ENCODE data around the gene TRAPPC5. TPM values are rescaled to one million over a fixed set of nuclear protein-coding genes. Genes with fewer than 3 reads are reported as not detected.

The TRAPPC5 gene
- total RNA-seq, 1 experiment from 2014 or later, result 101 TPM

DNA sequence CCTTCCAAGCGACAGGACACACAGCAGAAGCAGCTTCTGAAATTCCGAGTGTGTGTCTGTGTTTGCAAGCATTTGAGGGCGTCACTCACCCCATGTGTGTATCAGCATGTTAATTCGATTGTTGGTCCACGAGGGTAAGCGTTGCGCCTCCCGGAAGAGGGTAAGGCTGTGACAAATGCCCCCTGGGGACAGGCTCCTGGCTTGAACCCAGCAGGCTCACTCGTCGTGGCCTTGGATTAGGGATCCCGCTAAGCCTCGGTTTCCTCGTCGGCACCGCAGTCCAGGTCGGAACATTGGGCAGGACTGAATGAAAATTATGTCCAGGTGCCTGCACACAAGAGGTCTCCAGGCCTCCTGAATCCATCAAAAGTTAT is 44.3 kb upstream of the TRAPPC5 start:
- peaks cover 0 to 4% of the 10 kb centered on the region in 2 experiments; a peak in 1 of 4 replicates for H3K9me3 ChIP-seq (ENCODE audit: control insufficient read depth in 1 of 2, insufficient read depth in 1 of 2, low read depth in 1 of 2, low read length in 2 of 2)
- no peak overlapping the region for H2AFZ ChIP-seq (ENCODE audit: low read depth, low read length, poor library complexity, severe bottlenecking)
- CTCF ChIA-PET, result interaction anchor here (1.3 kb wide), 1 partner anchor 68 kb away, joined by 7 read pairs; no protein-coding TSS in a partner anchor
- H3K4me1 ChIP-seq (ENCODE audit: control insufficient read depth in 1 of 2, insufficient read depth in 2 of 2, low read length in 2 of 2), result peaks cover 8 to 14% of the 10 kb centered on the region in 2 experiments; a peak in 3 of 4 replicates
- no peak overlapping the region for H3K4me3 ChIP-seq (replicated peaks in 1 of 2; ENCODE audit: low read depth in 1 of 2, low read length in 2 of 2)
- no TSS peak for BruUV-seq (replicated peaks)
- no peak overlapping the region for H3K9ac ChIP-seq (ENCODE audit: low read length)
- H4K20me1 ChIP-seq (ENCODE audit: insufficient read depth), result no peaks in the 10 kb centered on the region
- H3K27ac ChIP-seq (ENCODE audit: low read depth, low read length), result peak overlapping the region; percentile 84; the same call in 1 of the 2 replicates
- H3K27me3 ChIP-seq (ENCODE audit: insufficient read depth, low read length), result no peaks in the 10 kb centered on the region
- TF ChIP-seq RAD21 (IDR thresholded peaks at IDR 0.05; ENCODE audit: low read depth), result no peak
- TF ChIP-seq, protein P1, sequence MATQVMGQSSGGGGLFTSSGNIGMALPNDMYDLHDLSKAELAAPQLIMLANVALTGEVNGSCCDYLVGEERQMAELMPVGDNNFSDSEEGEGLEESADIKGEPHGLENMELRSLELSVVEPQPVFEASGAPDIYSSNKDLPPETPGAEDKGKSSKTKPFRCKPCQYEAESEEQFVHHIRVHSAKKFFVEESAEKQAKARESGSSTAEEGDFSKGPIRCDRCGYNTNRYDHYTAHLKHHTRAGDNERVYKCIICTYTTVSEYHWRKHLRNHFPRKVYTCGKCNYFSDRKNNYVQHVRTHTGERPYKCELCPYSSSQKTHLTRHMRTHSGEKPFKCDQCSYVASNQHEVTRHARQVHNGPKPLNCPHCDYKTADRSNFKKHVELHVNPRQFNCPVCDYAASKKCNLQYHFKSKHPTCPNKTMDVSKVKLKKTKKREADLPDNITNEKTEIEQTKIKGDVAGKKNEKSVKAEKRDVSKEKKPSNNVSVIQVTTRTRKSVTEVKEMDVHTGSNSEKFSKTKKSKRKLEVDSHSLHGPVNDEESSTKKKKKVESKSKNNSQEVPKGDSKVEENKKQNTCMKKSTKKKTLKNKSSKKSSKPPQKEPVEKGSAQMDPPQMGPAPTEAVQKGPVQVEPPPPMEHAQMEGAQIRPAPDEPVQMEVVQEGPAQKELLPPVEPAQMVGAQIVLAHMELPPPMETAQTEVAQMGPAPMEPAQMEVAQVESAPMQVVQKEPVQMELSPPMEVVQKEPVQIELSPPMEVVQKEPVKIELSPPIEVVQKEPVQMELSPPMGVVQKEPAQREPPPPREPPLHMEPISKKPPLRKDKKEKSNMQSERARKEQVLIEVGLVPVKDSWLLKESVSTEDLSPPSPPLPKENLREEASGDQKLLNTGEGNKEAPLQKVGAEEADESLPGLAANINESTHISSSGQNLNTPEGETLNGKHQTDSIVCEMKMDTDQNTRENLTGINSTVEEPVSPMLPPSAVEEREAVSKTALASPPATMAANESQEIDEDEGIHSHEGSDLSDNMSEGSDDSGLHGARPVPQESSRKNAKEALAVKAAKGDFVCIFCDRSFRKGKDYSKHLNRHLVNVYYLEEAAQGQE (IDR thresholded peaks at IDR 0.05; ENCODE audit: low read depth), result no peak
- TF ChIP-seq SP1 (IDR thresholded peaks at IDR 0.05; ENCODE audit: low read depth), result no peak
- no peak for TF ChIP-seq SRF (IDR thresholded peaks at IDR 0.05; ENCODE audit: low read depth)
- no peak for TF ChIP-seq SIN3A (IDR thresholded peaks at IDR 0.05; ENCODE audit: low read depth)
- no peak for TF ChIP-seq ELF1 (IDR thresholded peaks at IDR 0.05; ENCODE audit: borderline replicate concordance, low read depth)
- no peak for TF ChIP-seq ZFX (IDR thresholded peaks at IDR 0.05)
- TF ChIP-seq, protein P2, sequence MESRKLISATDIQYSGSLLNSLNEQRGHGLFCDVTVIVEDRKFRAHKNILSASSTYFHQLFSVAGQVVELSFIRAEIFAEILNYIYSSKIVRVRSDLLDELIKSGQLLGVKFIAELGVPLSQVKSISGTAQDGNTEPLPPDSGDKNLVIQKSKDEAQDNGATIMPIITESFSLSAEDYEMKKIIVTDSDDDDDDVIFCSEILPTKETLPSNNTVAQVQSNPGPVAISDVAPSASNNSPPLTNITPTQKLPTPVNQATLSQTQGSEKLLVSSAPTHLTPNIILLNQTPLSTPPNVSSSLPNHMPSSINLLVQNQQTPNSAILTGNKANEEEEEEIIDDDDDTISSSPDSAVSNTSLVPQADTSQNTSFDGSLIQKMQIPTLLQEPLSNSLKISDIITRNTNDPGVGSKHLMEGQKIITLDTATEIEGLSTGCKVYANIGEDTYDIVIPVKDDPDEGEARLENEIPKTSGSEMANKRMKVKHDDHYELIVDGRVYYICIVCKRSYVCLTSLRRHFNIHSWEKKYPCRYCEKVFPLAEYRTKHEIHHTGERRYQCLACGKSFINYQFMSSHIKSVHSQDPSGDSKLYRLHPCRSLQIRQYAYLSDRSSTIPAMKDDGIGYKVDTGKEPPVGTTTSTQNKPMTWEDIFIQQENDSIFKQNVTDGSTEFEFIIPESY (IDR thresholded peaks at IDR 0.05; ENCODE audit: extremely low read depth, insufficient replicate concordance, low read length), result no peak
- TF ChIP-seq CBX3 (IDR thresholded peaks at IDR 0.05; ENCODE audit: low read depth), result no peak
- TF ChIP-seq EZH2 (IDR thresholded peaks at IDR 0.05), result no peak
- TF ChIP-seq EZH2phosphoT487 (IDR thresholded peaks at IDR 0.05; ENCODE audit: borderline replicate concordance), result no peak
- TF ChIP-seq CEBPB (IDR thresholded peaks at IDR 0.05; ENCODE audit: low read depth), result no peak
- TF ChIP-seq JUND (IDR thresholded peaks at IDR 0.05), result no peak
- no peak for TF ChIP-seq FOSL1 (IDR thresholded peaks at IDR 0.05; ENCODE audit: low read depth)
- no peak for TF ChIP-seq MAX (IDR thresholded peaks at IDR 0.05)
- ATAC-seq (no peak), DNase-seq (ENCODE audit: low read depth, low spot score) (no peak)
- H3K79me2 ChIP-seq (ENCODE audit: insufficient read depth, low read length), result peaks cover 26% of the 10 kb centered on the region
- RAD21 ChIA-PET (ENCODE audit: low non-redundant PET in 1 of 2, low total read pairs in 2 of 2, uncharacterized antibody in 2 of 2, unreplicated experiment in 2 of 2), result no interaction called here
- peak overlapping the region; percentile 93; the same call in 1 of the 2 replicates for H3K4me2 ChIP-seq (ENCODE audit: low read length)
- H3K36me3 ChIP-seq (ENCODE audit: control insufficient read depth in 1 of 2, insufficient read depth in 2 of 2, low read length in 2 of 2), result no peaks in the 10 kb centered on the region
- POLR2A ChIA-PET, result no interaction called here
- no peaks in the 10 kb centered on the region for H3K9me2 ChIP-seq (ENCODE audit: insufficient read depth)
- intact Hi-C loops (cut with micrococcal nuclease), result no loop called here
